ENCODE data around the gene C17orf107. TPM values are rescaled to one million over a fixed set of nuclear protein-coding genes. Genes with fewer than 3 reads are reported as not detected.

The C17orf107 gene
- total and polyA plus RNA-seq, 8 donors = 0.63 to 5.3 (median 1.2) TPM

GRCh38 chr17:4944163-4944553 is 44.8 kb downstream of the C17orf107 start:
- H3K4me3 ChIP-seq = peak overlapping the region in 1 of 2 donors; percentile 100
- H3K9me3 ChIP-seq = no peaks in the 10 kb centered on the region
- no peak for ATAC-seq
- H3K36me3 ChIP-seq = peaks cover 0 to 53% of the 10 kb centered on the region in 2 donors
- peak overlapping the region; percentile 58 to 100 for H3K27ac ChIP-seq
- TF ChIP-seq CTCF (IDR thresholded peaks at IDR 0.05) = no peak
- H3K27me3 ChIP-seq = no peaks in the 10 kb centered on the region
- peaks cover 30 to 66% of the 10 kb centered on the region in 2 donors for H3K4me1 ChIP-seq
- DNase-seq = peak in 1 of 4 donors; percentile 81
- intact Hi-C loops (cut with DNase I) = no loop called here

GRCh38 chr17:4944554-4945175 is 45.3 kb downstream of the C17orf107 start:
- ATAC-seq (no peak), DNase-seq (peak in 1 of 4 donors; percentile 78)
- intact Hi-C loops (cut with DNase I) = no loop called here
- peaks cover 29 to 64% of the 10 kb centered on the region in 2 donors for H3K4me1 ChIP-seq
- no peaks in the 10 kb centered on the region for H3K27me3 ChIP-seq
- peaks cover 0 to 53% of the 10 kb centered on the region in 2 donors for H3K36me3 ChIP-seq
- H3K4me3 ChIP-seq = peak overlapping the region in 1 of 2 donors; percentile 100
- H3K9me3 ChIP-seq = no peaks in the 10 kb centered on the region
- TF ChIP-seq CTCF (IDR thresholded peaks at IDR 0.05) = no peak
- H3K27ac ChIP-seq = peak overlapping the region; percentile 58 to 100

- ATAC-seq (peak; percentile 11), DNase-seq (peak in 2 of 4 donors; percentile 88 to 93)
- intact Hi-C loops (cut with DNase I) = no loop called here
- Histone ChIP-seq H3K4me3 (peak overlapping the region in 1 of 2 donors; percentile 100), H3K27me3 (no peaks in the 10 kb centered on the region), H3K9me3 (no peaks in the 10 kb centered on the region), H3K27ac (peak overlapping the region; percentile 58 to 100), H3K36me3 (peaks cover 0 to 53% of the 10 kb centered on the region in 2 donors), H3K4me1 (peaks cover 29 to 69% of the 10 kb centered on the region in 2 donors)
- TF ChIP-seq CTCF (IDR thresholded peaks at IDR 0.05) = no peak
Observed at GRCh38 chr17:4945176-4945943, 46.0 kb downstream of the C17orf107 start.

GRCh38 chr17:4945944-4946280 is 46.6 kb downstream of the C17orf107 start:
- Histone ChIP-seq H3K4me1 (peaks cover 29 to 71% of the 10 kb centered on the region in 2 donors), H3K9me3 (no peaks in the 10 kb centered on the region), H3K27me3 (no peaks in the 10 kb centered on the region), H3K27ac (peak overlapping the region; percentile 99 to 100), H3K4me3 (peak overlapping the region in 1 of 2 donors; percentile 100), H3K36me3 (peaks cover 0 to 53% of the 10 kb centered on the region in 2 donors)
- intact Hi-C loops (cut with DNase I) = no loop called here
- TF ChIP-seq CTCF (IDR thresholded peaks at IDR 0.05) = no peak
- DNase-seq (no peak), ATAC-seq (no peak)

- intact Hi-C loops (cut with DNase I) = no loop called here
- H3K4me1 ChIP-seq = peaks cover 24 to 71% of the 10 kb centered on the region in 2 donors
- H3K36me3 ChIP-seq = peaks cover 0 to 53% of the 10 kb centered on the region in 2 donors
- H3K4me3 ChIP-seq = peak overlapping the region; percentile 87 to 100
- TF ChIP-seq CTCF (IDR thresholded peaks at IDR 0.05) = no peak
- H3K27ac ChIP-seq = peak overlapping the region; percentile 99 to 100
- DNase-seq (peak in 1 of 4 donors; percentile 7), ATAC-seq (no peak)
- no peaks in the 10 kb centered on the region for H3K27me3 ChIP-seq
- no peaks in the 10 kb centered on the region for H3K9me3 ChIP-seq
Observed at GRCh38 chr17:4946312-4946976, 47.1 kb downstream of the C17orf107 start.
